ENCODE measurements around the gene GPR137.
A peak's percentile ranks its signal among the peaks of the same experiment; 100 is the strongest.

GPR137 gene

DNA sequence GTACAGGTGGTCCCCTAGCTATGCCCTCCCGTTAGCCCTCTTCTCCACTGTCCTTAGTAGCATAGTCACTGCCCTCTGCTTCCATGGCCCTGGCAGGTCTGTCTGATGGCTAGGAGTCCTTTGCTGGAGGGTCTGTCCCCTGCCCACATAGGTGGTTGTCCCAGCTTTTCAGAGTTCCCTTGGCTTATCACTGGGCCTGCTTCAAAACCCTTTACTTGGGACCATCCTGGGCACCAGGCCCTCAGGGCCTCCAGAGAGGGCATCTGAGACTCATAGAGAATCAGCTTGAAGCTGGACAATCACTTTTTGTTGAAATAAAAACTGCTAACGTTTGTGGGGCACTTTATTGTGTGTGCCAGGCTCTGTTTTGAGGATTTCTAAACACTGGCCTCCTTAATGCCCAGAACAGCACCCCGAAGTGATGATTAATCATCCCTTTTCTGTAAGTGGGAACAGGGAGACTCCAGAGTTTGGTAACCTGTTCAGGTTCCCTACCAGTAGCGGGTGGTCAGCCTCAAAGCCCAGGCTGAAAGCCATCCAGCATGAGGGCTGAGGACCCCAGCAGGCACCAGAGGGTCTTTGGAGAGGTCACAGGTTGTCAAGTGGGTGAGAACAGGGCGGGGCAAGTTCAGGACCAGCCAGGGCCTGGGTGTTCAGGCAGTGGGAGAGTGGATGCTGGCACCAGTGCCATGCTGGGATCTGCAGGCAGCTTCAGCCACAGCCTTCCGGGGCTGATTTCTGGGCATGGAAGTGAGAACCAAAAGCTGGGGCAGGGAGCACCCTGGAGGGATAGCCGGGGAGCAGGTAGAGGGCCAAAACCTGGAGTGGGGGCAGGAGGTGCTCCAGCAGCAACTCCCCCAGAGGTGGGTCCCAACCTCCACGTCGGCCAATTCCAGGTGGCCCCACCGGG, 5.0 kb downstream of the GPR137 start:
- no peak for DNase-seq
- Histone ChIP-seq H3K4me3 (ENCODE audit: low read length) (no peak overlapping the region), H3K4ac (ENCODE audit: low read depth, low read length) (no peak overlapping the region)

DNA sequence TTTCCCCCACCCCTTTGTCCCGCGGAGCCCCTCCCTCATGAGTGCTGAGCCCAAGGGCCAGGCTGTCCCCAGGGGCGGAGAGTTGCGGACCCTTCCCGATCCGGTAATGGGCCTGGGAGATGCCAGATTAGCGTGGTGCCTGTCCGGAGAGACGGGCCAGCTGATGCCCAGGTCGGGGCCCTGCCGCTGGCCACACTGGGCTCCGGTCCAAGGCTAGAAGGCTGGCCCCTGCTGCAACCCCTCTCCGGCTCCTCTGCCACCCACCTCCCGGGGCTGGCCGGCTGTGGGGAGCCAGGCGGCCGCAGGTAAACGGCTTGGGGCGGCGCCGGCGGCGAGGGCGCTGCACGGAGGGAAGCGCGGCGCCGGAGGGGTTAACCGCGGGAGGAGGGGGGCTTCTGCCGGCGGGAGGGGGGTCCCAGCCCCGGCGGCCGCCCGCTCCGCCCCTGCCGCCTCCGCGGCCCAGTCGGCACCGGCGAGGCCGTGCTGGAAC, 5.7 kb downstream of the GPR137 start, which contains the start of gene KCNK4:
TSS of gene KCNK4 (plus strand) at position 41 of the 490 bp plus-strand sequence. CDS start 1,717 bp downstream, outside the sequence.
- Histone ChIP-seq H3K79me2 (ENCODE audit: control insufficient read depth, insufficient read depth, low read length) (no peaks in the 10 kb centered on the region), H2BK120ac (ENCODE audit: low read depth, low read length) (no peak within 1 kb of the TSS), H3K27me3 (ENCODE audit: insufficient read depth, low read length, poor library complexity) (peaks cover 58% of the 10 kb centered on the region), H3K18ac (ENCODE audit: low read length) (no peak within 1 kb of the TSS), H3K27ac (ENCODE audit: low read depth, low read length) (no peak within 1 kb of the TSS), H3K23ac (ENCODE audit: low read length) (no peak within 1 kb of the TSS), H2BK5ac (ENCODE audit: low read length) (no peak within 1 kb of the TSS), H4K5ac (ENCODE audit: low read length) (no peak within 1 kb of the TSS), H3K4me3 (ENCODE audit: low read length) (no peak within 1 kb of the TSS), H2AK5ac (ENCODE audit: low read length) (no peak within 1 kb of the TSS), H3K9ac (ENCODE audit: low read length) (peak within 1 kb of the TSS; percentile 29), H3K4ac (ENCODE audit: low read depth, low read length) (no peak within 1 kb of the TSS), H2BK15ac (replicated peaks; ENCODE audit: low read depth) (no peak within 1 kb of the TSS), H3K79me1 (ENCODE audit: low read length) (no peaks in the 10 kb centered on the region), H3K4me1 (ENCODE audit: control insufficient read depth, low read depth, low read length) (no peaks in the 10 kb centered on the region), H4K8ac (ENCODE audit: low read depth, low read length) (no peak within 1 kb of the TSS), H3K4me2 (ENCODE audit: low read length) (peak within 1 kb of the TSS; percentile 15), H3K36me3 (ENCODE audit: control insufficient read depth, insufficient read depth, low read length) (no peaks in the 10 kb centered on the region), H3K56ac (ENCODE audit: low read length) (peak within 1 kb of the TSS; percentile 25)
- no peak for DNase-seq
- WGBS (ENCODE audit: extremely low coverage, insufficient coverage, low lambda C conversion rate) = no CpG with 5 or more reads among the region's 45 CpGs

More for the DNA sequence above, 5.0 kb downstream of the GPR137 start:
- Histone ChIP-seq H3K9ac (ENCODE audit: low read length) (no peak overlapping the region), H4K8ac (ENCODE audit: low read depth, low read length) (no peak overlapping the region), H3K4me2 (ENCODE audit: low read length) (no peak overlapping the region), H4K5ac (ENCODE audit: low read length) (no peak overlapping the region), H3K79me1 (ENCODE audit: low read length) (no peaks in the 10 kb centered on the region), H2BK5ac (ENCODE audit: low read length) (no peak overlapping the region), H3K36me3 (ENCODE audit: control insufficient read depth, insufficient read depth, low read length) (no peaks in the 10 kb centered on the region), H2BK120ac (ENCODE audit: low read depth, low read length) (no peak overlapping the region), H3K4me1 (ENCODE audit: control insufficient read depth, low read depth, low read length) (peaks cover 2% of the 10 kb centered on the region), H3K18ac (ENCODE audit: low read length) (no peak overlapping the region), H2BK15ac (replicated peaks; ENCODE audit: low read depth) (no peak overlapping the region), H3K56ac (ENCODE audit: low read length) (no peak overlapping the region), H2AK5ac (ENCODE audit: low read length) (no peak overlapping the region), H3K23ac (ENCODE audit: low read length) (no peak overlapping the region), H3K27me3 (ENCODE audit: insufficient read depth, low read length, poor library complexity) (peaks cover 51% of the 10 kb centered on the region), H3K79me2 (ENCODE audit: control insufficient read depth, insufficient read depth, low read length) (no peaks in the 10 kb centered on the region), H3K27ac (ENCODE audit: low read depth, low read length) (no peak overlapping the region)
- WGBS (ENCODE audit: extremely low coverage, insufficient coverage, low lambda C conversion rate) = no CpG with 5 or more reads among the region's 10 CpGs

DNA sequence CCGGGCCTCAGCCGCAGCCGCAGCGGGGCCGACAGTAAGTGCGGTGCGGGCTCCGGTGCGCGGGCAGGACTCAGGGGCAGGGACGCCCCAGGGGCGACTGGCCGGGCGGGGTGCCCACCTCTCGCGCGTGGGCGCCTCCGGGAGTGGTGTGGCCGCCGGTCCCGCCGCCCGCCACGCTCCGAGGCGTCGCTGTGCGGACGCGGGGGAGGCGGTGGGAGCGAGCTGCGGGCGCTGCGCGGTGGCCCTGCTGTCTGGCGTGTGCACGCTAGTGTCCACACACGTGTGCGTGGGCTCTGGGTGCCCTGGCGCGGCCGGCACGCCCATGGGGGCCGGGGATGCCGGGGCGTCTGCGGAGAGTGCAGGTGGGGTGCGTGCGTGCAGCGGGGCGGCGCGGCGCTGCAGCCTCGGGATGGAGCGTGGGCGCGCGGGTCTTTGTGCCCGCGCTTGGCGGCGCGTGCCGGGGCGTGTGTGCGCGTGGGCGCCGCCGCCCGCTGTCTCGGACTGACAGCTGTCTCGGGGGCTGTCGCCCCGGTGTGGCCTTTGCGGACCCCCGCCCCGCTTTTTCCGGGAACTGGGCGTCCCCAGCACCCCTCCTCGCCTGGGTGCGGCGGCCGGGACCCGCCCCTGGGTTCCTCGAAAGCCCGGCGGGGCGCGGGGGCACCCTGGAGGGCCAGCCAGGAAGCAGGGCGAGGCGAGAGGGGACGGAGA, 6.3 kb downstream of the GPR137 start:
- Histone ChIP-seq H4K5ac (ENCODE audit: low read length) (no peak overlapping the region), H3K23ac (ENCODE audit: low read length) (no peak overlapping the region), H2BK15ac (replicated peaks; ENCODE audit: low read depth) (no peak overlapping the region), H3K36me3 (ENCODE audit: control insufficient read depth, insufficient read depth, low read length) (no peaks in the 10 kb centered on the region), H3K18ac (ENCODE audit: low read length) (no peak overlapping the region), H3K27ac (ENCODE audit: low read depth, low read length) (no peak overlapping the region), H3K4ac (ENCODE audit: low read depth, low read length) (no peak overlapping the region), H3K56ac (ENCODE audit: low read length) (peak overlapping the region; percentile 25), H2AK5ac (ENCODE audit: low read length) (no peak overlapping the region), H4K8ac (ENCODE audit: low read depth, low read length) (no peak overlapping the region), H2BK120ac (ENCODE audit: low read depth, low read length) (no peak overlapping the region), H3K4me3 (ENCODE audit: low read length) (no peak overlapping the region), H3K79me1 (ENCODE audit: low read length) (no peaks in the 10 kb centered on the region), H3K4me2 (ENCODE audit: low read length) (peak overlapping the region; percentile 15), H3K27me3 (ENCODE audit: insufficient read depth, low read length, poor library complexity) (peaks cover 64% of the 10 kb centered on the region), H2BK5ac (ENCODE audit: low read length) (no peak overlapping the region), H3K79me2 (ENCODE audit: control insufficient read depth, insufficient read depth, low read length) (no peaks in the 10 kb centered on the region), H3K9ac (ENCODE audit: low read length) (no peak overlapping the region), H3K4me1 (ENCODE audit: control insufficient read depth, low read depth, low read length) (no peaks in the 10 kb centered on the region)
- no CpG with 5 or more reads among the region's 96 CpGs for WGBS (ENCODE audit: extremely low coverage, insufficient coverage, low lambda C conversion rate)
- DNase-seq = no peak

DNA sequence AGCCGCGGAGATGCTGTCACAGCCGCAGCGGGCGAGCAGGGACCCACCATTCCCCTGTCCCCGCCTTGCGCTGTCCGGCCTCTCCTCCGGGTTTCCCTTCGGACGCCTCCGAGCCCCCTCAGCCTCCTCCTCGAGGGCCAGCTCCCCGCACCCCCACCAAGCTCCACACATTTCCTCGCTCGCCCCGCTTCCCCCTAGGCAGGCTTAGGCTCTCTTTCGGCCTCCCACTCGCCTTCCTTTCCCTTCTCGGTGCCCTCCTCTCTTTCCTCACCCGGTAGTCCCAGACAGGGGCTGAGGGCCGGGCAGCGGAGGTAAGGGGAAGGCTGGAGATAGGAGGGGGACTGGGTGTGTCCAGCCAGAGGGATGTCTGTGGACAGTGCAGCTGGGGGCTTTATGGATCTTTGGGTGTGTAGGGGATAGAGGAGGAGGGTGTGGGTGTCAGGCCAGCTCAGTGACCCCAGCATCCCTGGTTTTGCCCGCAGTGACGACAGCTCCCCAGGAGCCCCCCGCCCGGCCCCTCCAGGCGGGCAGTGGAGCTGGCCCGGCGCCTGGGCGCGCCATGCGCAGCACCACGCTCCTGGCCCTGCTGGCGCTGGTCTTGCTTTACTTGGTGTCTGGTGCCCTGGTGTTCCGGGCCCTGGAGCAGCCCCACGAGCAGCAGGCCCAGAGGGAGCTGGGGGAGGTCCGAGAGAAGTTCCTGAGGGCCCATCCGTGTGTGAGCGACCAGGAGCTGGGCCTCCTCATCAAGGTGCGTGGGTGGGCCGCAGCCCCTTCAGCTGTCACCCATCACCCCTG, 7.0 kb downstream of the GPR137 start:
- Histone ChIP-seq H3K9ac (ENCODE audit: low read length) (no peak overlapping the region), H3K4me3 (ENCODE audit: low read length) (no peak overlapping the region), H3K27ac (ENCODE audit: low read depth, low read length) (no peak overlapping the region), H4K5ac (ENCODE audit: low read length) (no peak overlapping the region), H3K4ac (ENCODE audit: low read depth, low read length) (no peak overlapping the region), H3K18ac (ENCODE audit: low read length) (no peak overlapping the region), H2BK15ac (replicated peaks; ENCODE audit: low read depth) (no peak overlapping the region), H3K79me1 (ENCODE audit: low read length) (no peaks in the 10 kb centered on the region), H3K56ac (ENCODE audit: low read length) (no peak overlapping the region), H3K27me3 (ENCODE audit: insufficient read depth, low read length, poor library complexity) (peaks cover 72% of the 10 kb centered on the region), H3K4me2 (ENCODE audit: low read length) (no peak overlapping the region), H3K4me1 (ENCODE audit: control insufficient read depth, low read depth, low read length) (no peaks in the 10 kb centered on the region), H3K23ac (ENCODE audit: low read length) (no peak overlapping the region), H2AK5ac (ENCODE audit: low read length) (no peak overlapping the region), H4K8ac (ENCODE audit: low read depth, low read length) (no peak overlapping the region), H2BK5ac (ENCODE audit: low read length) (no peak overlapping the region), H2BK120ac (ENCODE audit: low read depth, low read length) (no peak overlapping the region), H3K36me3 (ENCODE audit: control insufficient read depth, insufficient read depth, low read length) (no peaks in the 10 kb centered on the region), H3K79me2 (ENCODE audit: control insufficient read depth, insufficient read depth, low read length) (no peaks in the 10 kb centered on the region)
- no peak for DNase-seq
- WGBS (ENCODE audit: extremely low coverage, insufficient coverage, low lambda C conversion rate) = no CpG with 5 or more reads among the region's 42 CpGs

DNA sequence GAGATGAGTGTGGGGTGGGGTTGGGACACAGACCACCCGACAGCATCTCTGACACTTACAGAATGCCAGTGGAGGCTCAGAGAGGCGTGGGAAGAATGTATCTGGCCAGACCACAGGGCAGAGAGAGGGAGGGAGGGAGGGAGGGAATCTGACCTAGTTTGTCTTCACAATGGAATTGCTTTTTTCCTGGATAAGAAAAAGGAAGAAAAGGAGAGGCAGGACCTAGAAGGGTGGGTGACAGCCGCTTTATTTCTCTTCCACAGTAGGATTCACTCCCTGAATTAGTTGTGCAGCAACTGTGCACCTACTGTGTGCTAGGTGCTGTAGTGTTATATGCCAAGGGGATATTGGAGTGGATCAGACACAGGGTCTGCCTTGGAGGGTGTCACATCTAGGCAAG, 9.1 kb downstream of the GPR137 start:
- no peak overlapping the region for H3K27ac ChIP-seq (ENCODE audit: low read depth, low read length)
- H2BK15ac ChIP-seq (replicated peaks; ENCODE audit: low read depth) = no peak overlapping the region
- H3K4me1 ChIP-seq (ENCODE audit: control insufficient read depth, low read depth, low read length) = no peaks in the 10 kb centered on the region
- no peak overlapping the region for H3K23ac ChIP-seq (ENCODE audit: low read length)
- H3K36me3 ChIP-seq (ENCODE audit: control insufficient read depth, insufficient read depth, low read length) = no peaks in the 10 kb centered on the region
- no peak overlapping the region for H2BK5ac ChIP-seq (ENCODE audit: low read length)
- no peak overlapping the region for H3K4me3 ChIP-seq (ENCODE audit: low read length)
- DNase-seq = no peak
- H4K5ac ChIP-seq (ENCODE audit: low read length) = no peak overlapping the region
- no peak overlapping the region for H3K4ac ChIP-seq (ENCODE audit: low read depth, low read length)
- H4K8ac ChIP-seq (ENCODE audit: low read depth, low read length) = no peak overlapping the region
- no peak overlapping the region for H3K4me2 ChIP-seq (ENCODE audit: low read length)
- H3K79me1 ChIP-seq (ENCODE audit: low read length) = no peaks in the 10 kb centered on the region
- no peak overlapping the region for H3K9ac ChIP-seq (ENCODE audit: low read length)
- no CpG with 5 or more reads among the region's 3 CpGs for WGBS (ENCODE audit: extremely low coverage, insufficient coverage, low lambda C conversion rate)
- no peak overlapping the region for H2BK120ac ChIP-seq (ENCODE audit: low read depth, low read length)
- no peak overlapping the region for H3K56ac ChIP-seq (ENCODE audit: low read length)
- peaks cover 89% of the 10 kb centered on the region for H3K27me3 ChIP-seq (ENCODE audit: insufficient read depth, low read length, poor library complexity)
- no peaks in the 10 kb centered on the region for H3K79me2 ChIP-seq (ENCODE audit: control insufficient read depth, insufficient read depth, low read length)
- H3K18ac ChIP-seq (ENCODE audit: low read length) = no peak overlapping the region
- no peak overlapping the region for H2AK5ac ChIP-seq (ENCODE audit: low read length)

All from mesendoderm (in vitro differentiated cells).